Measurements from ENCODE around the gene UNG. TPM values are rescaled to one million over a fixed set of nuclear protein-coding genes. Genes with fewer than 3 reads are reported as not detected.
A peak's percentile ranks its signal among the peaks of the same experiment; 100 is the strongest.

The UNG gene
- total and polyA plus RNA-seq, 2 of the 8 experiments (the other 6 are each of a cell fraction or from before 2014, with no cell fraction given), result 71.6 to 163 TPM

DNA sequence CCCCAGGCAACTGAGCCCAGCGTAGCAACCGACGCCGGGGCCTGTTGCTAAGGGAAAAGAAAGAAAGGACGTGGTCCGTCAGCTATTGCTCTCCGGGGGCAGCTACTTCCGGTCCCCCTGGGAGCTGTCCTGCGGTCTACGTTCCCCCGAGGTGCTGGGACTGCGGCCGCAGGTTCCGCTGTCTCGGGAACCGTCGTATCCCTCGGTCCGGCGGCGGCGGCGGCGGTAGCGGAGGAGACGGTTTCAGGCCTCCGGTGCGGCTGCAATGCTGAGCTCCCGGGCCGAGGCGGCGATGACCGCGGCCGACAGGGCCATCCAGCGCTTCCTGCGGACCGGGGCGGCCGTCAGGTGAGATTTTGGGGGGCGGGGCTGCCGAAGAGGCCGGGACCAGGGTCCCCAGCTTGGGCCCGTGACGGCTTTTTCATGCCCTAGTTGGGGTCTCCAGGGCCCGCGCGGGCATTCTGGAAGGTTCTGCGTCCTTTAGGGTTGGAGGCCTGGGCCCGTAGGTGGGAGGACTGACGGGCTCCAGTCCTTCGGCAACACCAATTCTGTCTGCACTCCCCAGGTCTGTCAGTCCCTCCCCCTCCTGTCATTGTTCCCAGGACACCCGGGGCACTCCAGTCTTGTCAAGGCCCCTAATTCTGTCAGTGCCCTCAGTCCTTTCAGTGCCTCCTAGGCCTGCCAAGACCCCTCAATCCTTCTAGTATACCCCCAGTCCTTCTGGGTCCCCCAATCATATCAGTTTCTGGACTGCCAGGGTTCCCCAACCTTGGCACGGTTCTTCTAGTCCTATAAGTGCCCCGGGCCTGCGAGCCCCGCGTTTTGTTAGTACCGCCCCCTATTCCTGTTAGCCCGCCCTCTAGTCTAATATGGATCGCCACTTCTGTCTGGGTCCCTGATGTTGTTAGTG is 44.7 kb upstream of the UNG start, which contains the start of gene USP30:
Gene USP30 (plus strand): TSS at position 163 of the 910 bp plus-strand sequence. CDS start 103 bp downstream, at position 266.
- no peak within 1 kb of the TSS for H4K5ac ChIP-seq (ENCODE audit: insufficient read length, low read depth, low read length)
- peak within 1 kb of the TSS; percentile 41 for H4K8ac ChIP-seq (ENCODE audit: extremely low read depth, insufficient read depth, low read length)
- H3K79me2 ChIP-seq (ENCODE audit: control insufficient read depth in 1 of 2, insufficient read depth in 2 of 2, low read length in 2 of 2), result no peaks in the 10 kb centered on the region
- no peak within 1 kb of the TSS for H2BK20ac ChIP-seq (ENCODE audit: low read length)
- no peaks in the 10 kb centered on the region for H3K79me1 ChIP-seq (ENCODE audit: low read depth, low read length)
- H3K36me3 ChIP-seq (ENCODE audit: control insufficient read depth in 2 of 4, insufficient read depth in 4 of 4, low read length in 3 of 4), result no peaks in the 10 kb centered on the region
- no peak within 1 kb of the TSS for H2BK15ac ChIP-seq (ENCODE audit: low read length)
- CTCF ChIA-PET (ENCODE audit: partially characterized antibody), result interaction anchor here (0.6 to 1.7 kb wide), 3 partner anchors 18 to 389 kb away, joined by 3 read pairs; no protein-coding TSS in a partner anchor
- POLR2A ChIA-PET (ENCODE audit: partially characterized antibody), result interaction anchor here (0.9 to 1.5 kb wide), 2 partner anchors 43 to 215 kb away, joined by 3 to 4 read pairs; no protein-coding TSS in a partner anchor
- DNase-seq (ENCODE audit: low read depth in 1 of 2, low spot score in 2 of 2) (peak; percentile 46 to 91), FAIRE-seq (no peak)
- H3K23ac ChIP-seq (ENCODE audit: insufficient read length), result no peak within 1 kb of the TSS
- H3K56ac ChIP-seq (replicated peaks; ENCODE audit: insufficient read length, low read depth, low read length), result no peak within 1 kb of the TSS
- H3K9ac ChIP-seq (replicated peaks in 1 of 4; ENCODE audit: extremely low read depth in 1 of 4, low read depth in 3 of 4, low read length in 3 of 4), result peak within 1 kb of the TSS; percentile 16 to 61 (median 28); a peak in 2 of 7 replicates
- H4K20me1 ChIP-seq (replicated peaks in 1 of 2; ENCODE audit: control insufficient read depth in 1 of 2, insufficient read depth in 2 of 2, low read length in 2 of 2), result no peaks in the 10 kb centered on the region
- H2AFZ ChIP-seq (ENCODE audit: low read length), result peak within 1 kb of the TSS; percentile 12; the same call in 1 of the 2 replicates
- H3K18ac ChIP-seq (ENCODE audit: extremely low read depth, low read length), result no peak within 1 kb of the TSS
- H3K23me2 ChIP-seq (ENCODE audit: low read depth, low read length), result no peaks in the 10 kb centered on the region
- H3K4me1 ChIP-seq (replicated peaks in 1 of 4; ENCODE audit: control insufficient read depth in 3 of 4, insufficient read depth in 4 of 4, low read length in 3 of 4), result no peaks in the 10 kb centered on the region; a peak in 1 of 7 replicates
- H3K4ac ChIP-seq (replicated peaks; ENCODE audit: insufficient read length, low read depth, low read length), result no peak within 1 kb of the TSS
- H3K9me3 ChIP-seq (ENCODE audit: insufficient read depth in 2 of 2, low read depth in 1 of 2, low read length in 1 of 2), result no peaks in the 10 kb centered on the region
- H2BK5ac ChIP-seq (ENCODE audit: low read depth, low read length), result peak within 1 kb of the TSS; percentile 35; the same call in 1 of the 2 replicates
- H3K4me2 ChIP-seq (ENCODE audit: insufficient read depth in 1 of 2, low read depth in 2 of 2, low read length in 2 of 2), result peak within 1 kb of the TSS; percentile 91
- no peak within 1 kb of the TSS for H3K14ac ChIP-seq (ENCODE audit: insufficient read length)
- H2AK5ac ChIP-seq (ENCODE audit: low read depth, low read length), result no peak within 1 kb of the TSS
- peak within 1 kb of the TSS; percentile 78 to 95 (median 88) for H3K4me3 ChIP-seq (ENCODE audit: extremely low read depth in 1 of 4, insufficient read depth in 2 of 4, low read depth in 3 of 4, low read length in 4 of 4)
- WGBS, 2 experiments (ENCODE audit: extremely low coverage in 1 of 2, insufficient coverage in 1 of 2, insufficient read length in 1 of 2, insufficient replicate concordance in 2 of 2, low coverage in 1 of 2, low lambda C conversion rate in 2 of 2, missing lambda C conversion rate in 1 of 2), result 2% methylated on average over 39 of the region's 61 CpGs; no CpG with 5 or more reads in 1 of the 2 experiments
- no peaks in the 10 kb centered on the region for H3K27me3 ChIP-seq (replicated peaks in 1 of 4; ENCODE audit: control insufficient read depth in 3 of 4, extremely low read depth in 1 of 4, insufficient read depth in 3 of 4, low read length in 3 of 4)
- H3K27ac ChIP-seq (ENCODE audit: low read depth, low read length), result no peak within 1 kb of the TSS
- no peak within 1 kb of the TSS for H2BK12ac ChIP-seq (ENCODE audit: low read depth, low read length)
- no peak within 1 kb of the TSS for H2BK120ac ChIP-seq (replicated peaks; ENCODE audit: low read depth, low read length)
- H4K91ac ChIP-seq (replicated peaks; ENCODE audit: insufficient read length, low read length), result no peak within 1 kb of the TSS
- peak; percentile 55 for TF ChIP-seq TAF7 (optimal IDR thresholded peaks at IDR 0.05; ENCODE audit: borderline replicate concordance, low read depth, low read length)
- peak; percentile 77 for TF ChIP-seq TBP (IDR thresholded peaks at IDR 0.05; ENCODE audit: low read depth, low read length)
- peak; percentile 72; the same call in 1 of the 2 replicates for TF ChIP-seq CREB1 (IDR thresholded peaks at IDR 0.05)
- TF ChIP-seq GABPA (IDR thresholded peaks at IDR 0.05; ENCODE audit: borderline replicate concordance, insufficient read depth, low read length), result peak; percentile 100
- peak; percentile 95 to 99 for TF ChIP-seq SIN3A (conservative IDR thresholded peaks at IDR 0.05 in 1 of 2, IDR thresholded peaks at IDR 0.05 in 1 of 2; ENCODE audit: low read depth in 1 of 2, low read length in 2 of 2)
- TF ChIP-seq FOSL1 (IDR thresholded peaks at IDR 0.05; ENCODE audit: insufficient read depth, low read depth, low read length), result no peak
- TF ChIP-seq POU5F1 (IDR thresholded peaks at IDR 0.05; ENCODE audit: low read depth, low read length), result no peak
- peak; percentile 95 for TF ChIP-seq SAP30 (IDR thresholded peaks at IDR 0.05; ENCODE audit: insufficient read depth, insufficient replicate concordance, low read length)
- TF ChIP-seq, protein P1, sequence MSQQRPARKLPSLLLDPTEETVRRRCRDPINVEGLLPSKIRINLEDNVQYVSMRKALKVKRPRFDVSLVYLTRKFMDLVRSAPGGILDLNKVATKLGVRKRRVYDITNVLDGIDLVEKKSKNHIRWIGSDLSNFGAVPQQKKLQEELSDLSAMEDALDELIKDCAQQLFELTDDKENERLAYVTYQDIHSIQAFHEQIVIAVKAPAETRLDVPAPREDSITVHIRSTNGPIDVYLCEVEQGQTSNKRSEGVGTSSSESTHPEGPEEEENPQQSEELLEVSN (IDR thresholded peaks at IDR 0.05), result peak; percentile 39; the same call in 1 of the 2 replicates
- peak; percentile 79 for TF ChIP-seq SP1 (IDR thresholded peaks at IDR 0.05; ENCODE audit: low read depth, low read length)
